ENCODE measurements around the gene ATP11A. TPM values are rescaled to one million over a fixed set of nuclear protein-coding genes. Genes with fewer than 3 reads are reported as not detected.

ATP11A gene
- total RNA-seq, 1 donor from 2014 or later = 109 TPM

DNA sequence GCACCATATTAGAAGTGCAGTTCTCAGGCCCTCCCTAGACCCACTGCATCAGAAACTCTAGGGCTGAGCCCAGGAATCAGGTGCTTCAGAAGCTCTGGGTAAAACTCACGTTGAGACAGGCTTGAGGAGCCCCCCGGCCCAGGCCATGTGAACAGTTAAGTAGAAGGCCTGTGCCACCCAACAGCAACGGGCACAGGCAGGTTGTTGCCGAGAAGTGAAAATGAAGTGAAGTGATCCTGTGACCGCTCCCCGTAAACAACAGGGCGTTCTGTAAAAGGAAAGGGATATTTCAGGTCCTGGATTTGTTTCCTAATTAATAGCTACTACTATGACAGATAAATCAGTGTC is 128.8 kb downstream of the ATP11A start:
- TF ChIP-seq, protein P1, sequence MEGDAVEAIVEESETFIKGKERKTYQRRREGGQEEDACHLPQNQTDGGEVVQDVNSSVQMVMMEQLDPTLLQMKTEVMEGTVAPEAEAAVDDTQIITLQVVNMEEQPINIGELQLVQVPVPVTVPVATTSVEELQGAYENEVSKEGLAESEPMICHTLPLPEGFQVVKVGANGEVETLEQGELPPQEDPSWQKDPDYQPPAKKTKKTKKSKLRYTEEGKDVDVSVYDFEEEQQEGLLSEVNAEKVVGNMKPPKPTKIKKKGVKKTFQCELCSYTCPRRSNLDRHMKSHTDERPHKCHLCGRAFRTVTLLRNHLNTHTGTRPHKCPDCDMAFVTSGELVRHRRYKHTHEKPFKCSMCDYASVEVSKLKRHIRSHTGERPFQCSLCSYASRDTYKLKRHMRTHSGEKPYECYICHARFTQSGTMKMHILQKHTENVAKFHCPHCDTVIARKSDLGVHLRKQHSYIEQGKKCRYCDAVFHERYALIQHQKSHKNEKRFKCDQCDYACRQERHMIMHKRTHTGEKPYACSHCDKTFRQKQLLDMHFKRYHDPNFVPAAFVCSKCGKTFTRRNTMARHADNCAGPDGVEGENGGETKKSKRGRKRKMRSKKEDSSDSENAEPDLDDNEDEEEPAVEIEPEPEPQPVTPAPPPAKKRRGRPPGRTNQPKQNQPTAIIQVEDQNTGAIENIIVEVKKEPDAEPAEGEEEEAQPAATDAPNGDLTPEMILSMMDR (IDR thresholded peaks at IDR 0.05; ENCODE audit: unreplicated experiment) = no peak
- no peak for DNase-seq (ENCODE audit: low spot score, unreplicated experiment)
- no peak overlapping the region for H3K27ac Mint-ChIP-seq
- H3K27me3 Mint-ChIP-seq = no peaks in the 10 kb centered on the region
- H3K4me3 Mint-ChIP-seq (ENCODE audit: low read depth) = no peak overlapping the region
- H3K36me3 Mint-ChIP-seq (ENCODE audit: insufficient read depth) = peaks cover 54% of the 10 kb centered on the region
- no peaks in the 10 kb centered on the region for H3K9me3 Mint-ChIP-seq (ENCODE audit: low read depth)
- peaks cover 5% of the 10 kb centered on the region for H3K4me1 Mint-ChIP-seq (ENCODE audit: low read depth)

DNA sequence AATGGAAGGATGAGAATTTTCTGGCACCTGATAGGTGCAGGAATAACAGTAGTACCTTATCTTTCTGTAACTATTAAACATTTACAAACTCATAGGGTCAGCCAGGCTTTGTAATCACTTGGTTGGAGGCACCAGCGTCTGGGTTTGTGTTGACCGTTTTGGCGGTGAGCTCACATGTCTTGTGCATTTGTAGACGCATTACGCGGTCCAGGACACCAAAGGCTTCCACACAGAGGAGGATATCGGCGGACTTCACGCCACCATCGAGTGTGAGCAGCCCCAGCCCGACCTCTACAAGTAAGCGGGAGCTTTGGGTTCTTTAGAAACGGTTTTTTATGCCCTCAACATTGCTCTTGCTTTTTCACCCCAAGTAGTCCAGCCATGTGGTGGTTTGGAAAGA is 129.3 kb downstream of the ATP11A start:
- TF ChIP-seq, protein P1 (IDR thresholded peaks at IDR 0.05; ENCODE audit: unreplicated experiment) = no peak
- H3K4me1 Mint-ChIP-seq (ENCODE audit: low read depth) = peaks cover 5% of the 10 kb centered on the region
- peaks cover 53% of the 10 kb centered on the region for H3K36me3 Mint-ChIP-seq (ENCODE audit: insufficient read depth)
- H3K27me3 Mint-ChIP-seq = no peaks in the 10 kb centered on the region
- no peak overlapping the region for H3K4me3 Mint-ChIP-seq (ENCODE audit: low read depth)
- DNase-seq (ENCODE audit: low spot score, unreplicated experiment) = no peak
- H3K9me3 Mint-ChIP-seq (ENCODE audit: low read depth) = no peaks in the 10 kb centered on the region
- no peak overlapping the region for H3K27ac Mint-ChIP-seq

DNA sequence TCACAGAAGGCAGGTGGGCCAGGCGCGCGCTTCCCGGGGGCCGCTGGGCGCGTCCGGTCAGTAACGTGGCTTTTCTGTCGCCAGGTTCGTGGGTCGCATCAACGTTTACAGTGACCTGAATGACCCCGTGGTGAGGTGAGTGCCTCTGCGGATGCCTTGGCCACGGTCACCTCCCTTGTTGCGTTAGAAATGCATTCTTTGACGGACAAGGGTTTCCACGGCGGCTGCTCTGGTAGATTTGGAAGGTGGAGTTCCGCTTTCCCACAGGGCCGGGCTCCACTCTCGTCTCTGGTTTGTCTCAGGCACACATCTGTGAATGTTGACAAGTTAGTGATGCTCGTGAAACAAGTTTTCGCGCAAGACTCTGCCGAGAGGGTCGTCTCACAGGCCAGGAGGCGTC is 130.0 kb downstream of the ATP11A start:
- H3K4me1 Mint-ChIP-seq (ENCODE audit: low read depth) = peaks cover 5% of the 10 kb centered on the region
- no peaks in the 10 kb centered on the region for H3K9me3 Mint-ChIP-seq (ENCODE audit: low read depth)
- no peaks in the 10 kb centered on the region for H3K27me3 Mint-ChIP-seq
- no peak overlapping the region for H3K27ac Mint-ChIP-seq
- no peak for DNase-seq (ENCODE audit: low spot score, unreplicated experiment)
- TF ChIP-seq, protein P1 (IDR thresholded peaks at IDR 0.05; ENCODE audit: unreplicated experiment) = no peak
- peaks cover 50% of the 10 kb centered on the region for H3K36me3 Mint-ChIP-seq (ENCODE audit: insufficient read depth)
- no peak overlapping the region for H3K4me3 Mint-ChIP-seq (ENCODE audit: low read depth)

DNA sequence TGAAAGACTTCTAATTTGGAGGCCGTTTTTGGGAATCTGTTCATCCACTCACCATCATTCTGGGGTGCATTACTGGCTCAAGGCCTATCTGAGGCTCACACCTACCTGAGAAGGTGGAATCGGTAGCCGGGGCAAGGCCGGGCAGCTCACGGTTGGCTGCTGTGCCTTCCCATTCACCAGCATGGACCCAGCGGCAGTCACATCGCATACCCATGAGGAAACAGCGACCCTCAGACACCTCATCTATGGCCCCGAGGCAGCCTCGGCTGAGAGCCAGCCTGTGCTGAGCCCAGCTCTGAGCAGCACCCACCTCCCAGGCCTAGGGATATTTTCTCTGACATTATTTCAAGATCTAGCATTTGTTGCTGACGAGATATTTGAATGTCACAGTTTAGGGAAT is 130.5 kb downstream of the ATP11A start:
- no peak for DNase-seq (ENCODE audit: low spot score, unreplicated experiment)
- TF ChIP-seq, protein P1 (IDR thresholded peaks at IDR 0.05; ENCODE audit: unreplicated experiment) = no peak
- H3K27ac Mint-ChIP-seq = no peak overlapping the region
- H3K4me3 Mint-ChIP-seq (ENCODE audit: low read depth) = no peak overlapping the region
- peaks cover 5% of the 10 kb centered on the region for H3K4me1 Mint-ChIP-seq (ENCODE audit: low read depth)
- peaks cover 50% of the 10 kb centered on the region for H3K36me3 Mint-ChIP-seq (ENCODE audit: insufficient read depth)
- H3K9me3 Mint-ChIP-seq (ENCODE audit: low read depth) = no peaks in the 10 kb centered on the region
- no peaks in the 10 kb centered on the region for H3K27me3 Mint-ChIP-seq

DNA sequence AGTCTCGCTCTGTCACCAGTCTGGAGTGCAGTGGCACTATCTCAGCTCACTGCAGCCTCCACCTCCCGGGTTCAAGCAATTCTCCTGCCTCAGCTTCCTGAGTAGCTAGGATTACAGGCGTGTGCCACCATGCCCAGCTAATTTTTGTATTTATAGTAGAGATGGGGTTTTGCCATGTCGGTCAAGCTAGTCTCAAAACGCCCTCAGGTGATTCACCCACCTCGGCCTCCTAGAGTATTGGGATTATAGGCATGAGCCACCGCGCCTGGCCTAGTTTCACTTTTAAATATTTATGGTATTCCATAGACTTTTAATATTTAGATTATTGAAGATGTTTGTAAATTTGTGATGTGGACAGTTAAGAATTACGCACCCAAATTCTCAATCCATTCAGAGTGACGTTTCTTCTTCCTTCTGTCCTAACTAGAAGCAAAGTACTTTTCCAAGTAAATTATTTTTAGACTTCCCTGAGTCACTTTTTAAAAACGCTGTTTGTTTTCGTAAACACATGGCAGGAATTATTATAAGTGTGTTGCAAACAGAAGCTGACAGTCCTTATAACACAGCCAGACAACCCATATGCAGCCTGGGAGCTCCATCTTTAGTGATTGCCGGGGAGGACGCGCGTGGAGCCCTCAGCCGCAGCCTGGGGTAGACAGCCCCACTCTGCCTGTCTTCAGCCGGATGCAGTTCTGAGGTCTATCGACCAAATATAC is 131.7 kb downstream of the ATP11A start:
- Mint-ChIP-seq H3K36me3 (ENCODE audit: insufficient read depth) (peaks cover 44% of the 10 kb centered on the region), H3K4me3 (ENCODE audit: low read depth) (no peak overlapping the region), H3K27me3 (no peaks in the 10 kb centered on the region), H3K27ac (no peak overlapping the region), H3K9me3 (ENCODE audit: low read depth) (no peaks in the 10 kb centered on the region), H3K4me1 (ENCODE audit: low read depth) (peaks cover 5% of the 10 kb centered on the region)
- DNase-seq (ENCODE audit: low spot score, unreplicated experiment) = no peak
- TF ChIP-seq, protein P1 (IDR thresholded peaks at IDR 0.05; ENCODE audit: unreplicated experiment) = no peak
